Posterior vena cava (tissue), 2 donors: ENCODE measurements around the gene PRND. TPM values are rescaled to one million over a fixed set of nuclear protein-coding genes. Genes with fewer than 3 reads are reported as not detected.

ENCODE experiments used
- DNase-seq: peaks from one replicate; pipeline ENCODE4 v3.0.0-alpha.2; 2020; ENCODE audit warnings: low spot score
- intact Hi-C, 2 donors: fragments of 100-400 bp; cut with DNase I; formaldehyde crosslinking; loops; one replicate each; pipeline versions ENCODE4 v1.14.1 to v1.14.2; 2022 to 2023
- long read RNA-seq, 2 donors: library from polyadenylated mRNA; unstranded; transcript quantifications; one replicate each; pipeline ENCODE4 v2.0.0, GENCODE V29; 2020 to 2021
- total RNA-seq, 2 donors: library from RNA; stranded (reverse); fragmentation: NEBNext Ultra II Directional; extraction: Animal tissue kit (Norgen Biotek cat#: 25700); gene quantifications; one replicate each; pipeline ENCODE4 v1.2.1, GENCODE V29; 2021
- donor health status: DM: yes; HTN: yes; CAD: no.
- donor health status: DM: yes; HTN: yes; CAD: no.

PRND gene
- not detected for total RNA-seq
- long read RNA-seq, donor 1, result 0 reads
- long read RNA-seq, donor 2, result 0 reads

DNA sequence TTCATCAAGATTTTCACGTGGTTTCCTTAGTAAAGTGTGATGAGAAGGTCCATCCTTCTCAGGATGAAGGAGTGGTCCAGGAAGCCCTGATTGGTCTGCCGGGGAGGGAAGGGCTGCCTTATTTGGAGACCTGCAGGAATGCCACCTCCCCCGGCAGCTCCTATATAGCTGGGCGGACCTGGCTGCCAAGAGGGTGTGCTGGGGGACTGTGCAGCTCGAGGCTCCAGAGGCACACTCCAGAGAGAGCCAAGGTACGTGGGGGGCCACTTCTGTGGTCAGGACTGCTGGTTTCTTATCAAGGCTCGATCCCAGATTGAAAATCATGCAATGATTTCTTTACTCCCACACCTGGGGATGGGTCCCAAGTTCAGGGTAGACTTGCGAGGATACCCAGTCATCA lies at the start of gene PRND:
Gene PRND (plus strand): TSS at position 191 of the 400 bp plus-strand sequence. CDS start 2,643 bp downstream, outside the sequence.
- intact Hi-C loops, result loop anchor here (2.0 kb wide), 2 partner anchors 107 to 115 kb away; no protein-coding TSS in a partner anchor

GRCh38 chr20:4672948-4673347 lies 48.8 kb upstream of the PRND start:
- DNase-seq, result no peak
- intact Hi-C loops, result no loop called here

More for the DNA sequence above, at the start of gene PRND:
- DNase-seq, result no peak

- no peak for DNase-seq
- intact Hi-C loops, result no loop called here
Observed at GRCh38 chr20:4673371-4674001, 48.2 kb upstream of the PRND start.

- no peak for DNase-seq
- intact Hi-C loops, result no loop called here
Observed at GRCh38 chr20:4674672-4675071, 47.0 kb upstream of the PRND start.

DNA sequence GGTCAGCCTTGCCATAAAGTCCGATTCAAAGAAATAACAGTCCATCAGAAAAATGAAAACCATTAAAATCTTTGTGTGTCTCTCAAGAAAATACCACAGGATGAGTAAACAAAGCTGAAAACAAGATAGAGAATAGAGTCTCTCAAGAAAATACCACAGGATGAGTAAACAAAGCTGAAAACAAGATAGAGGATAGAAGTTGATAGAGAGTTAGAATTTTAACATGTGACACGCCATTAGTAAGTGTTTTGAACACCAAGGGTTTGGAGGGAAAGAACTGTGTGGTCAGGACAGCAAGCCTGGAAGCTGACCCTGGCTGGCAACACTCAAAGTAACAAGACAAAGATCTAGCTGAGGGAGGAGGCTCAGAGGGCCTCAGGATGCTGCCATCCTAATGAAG lies 43.9 kb upstream of the PRND start:
- no peak for DNase-seq
- intact Hi-C loops, result no loop called here

- no peak for DNase-seq
- intact Hi-C loops, result no loop called here
Observed at GRCh38 chr20:4681401-4681800, 40.3 kb upstream of the PRND start.

GRCh38 chr20:4681991-4682401 lies 39.7 kb upstream of the PRND start:
- DNase-seq, result no peak
- intact Hi-C loops, result no loop called here

DNA sequence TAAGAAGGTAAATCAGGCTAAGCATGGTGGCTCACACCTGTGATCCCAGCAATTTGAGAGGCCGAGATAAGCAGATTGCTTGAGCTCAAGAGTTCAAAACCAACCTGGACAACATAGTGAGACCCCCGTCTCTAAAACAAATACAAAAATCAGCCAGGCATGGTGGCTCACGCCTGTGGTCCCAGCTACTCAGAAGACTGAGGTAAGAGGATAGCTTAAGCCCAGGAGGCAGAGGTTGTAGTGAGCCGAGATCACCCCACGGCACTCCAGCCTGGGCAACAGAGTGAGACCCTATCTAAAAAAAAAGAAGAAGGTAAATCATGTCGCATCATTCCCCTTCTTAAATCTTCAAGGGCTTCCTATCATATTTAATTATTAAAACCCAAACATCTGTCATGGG lies 39.0 kb upstream of the PRND start:
- intact Hi-C loops, result no loop called here

GRCh38 chr20:4683261-4683660 lies 38.4 kb upstream of the PRND start:
- DNase-seq, result no peak
- intact Hi-C loops, result no loop called here

More for the DNA sequence above, 39.0 kb upstream of the PRND start:
- no peak for DNase-seq

DNA sequence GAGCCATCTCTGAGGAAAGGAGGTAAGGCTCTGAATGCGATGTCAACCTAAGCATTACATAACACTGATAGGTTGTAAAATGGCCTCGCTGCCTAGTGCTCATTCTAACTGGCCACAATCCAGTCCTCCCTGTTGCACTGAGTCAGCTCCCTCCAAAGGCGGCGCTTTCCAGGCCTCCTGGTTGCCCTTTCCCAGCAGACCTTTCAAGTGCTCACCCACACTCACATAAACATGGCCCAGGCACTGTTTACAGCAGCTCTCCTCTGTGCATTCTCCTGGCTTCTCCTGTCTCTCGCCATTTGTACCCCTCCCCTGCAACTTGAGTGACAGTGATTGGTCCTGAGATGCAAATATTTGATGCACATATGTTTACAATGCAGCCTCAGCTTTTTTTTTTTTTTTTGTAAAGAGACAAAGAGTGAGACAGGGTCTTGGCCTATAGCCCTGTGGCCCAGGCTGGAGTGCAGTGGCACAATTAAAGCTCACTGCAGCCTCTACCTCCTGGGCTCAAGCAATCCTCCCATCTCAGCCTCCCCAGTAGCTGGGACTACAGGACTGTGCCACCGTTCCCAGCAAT lies 36.8 kb upstream of the PRND start:
- intact Hi-C loops, result no loop called here
- DNase-seq, result no peak

DNA sequence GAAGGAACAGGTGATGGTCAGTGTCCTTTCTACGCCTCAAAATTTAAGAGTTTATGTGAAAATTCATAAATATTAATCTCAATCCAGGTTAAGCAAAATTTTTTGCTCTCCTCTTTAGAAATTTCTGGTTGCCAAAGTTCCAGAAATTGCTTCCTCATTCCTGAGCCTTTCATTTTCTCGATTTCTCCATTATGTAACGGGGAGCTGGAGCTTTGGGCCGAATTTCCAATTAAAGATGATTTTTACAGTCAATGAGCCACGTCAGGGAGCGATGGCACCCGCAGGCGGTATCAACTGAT lies 35.8 kb upstream of the PRND start:
- no peak for DNase-seq
- intact Hi-C loops, result no loop called here

DNA sequence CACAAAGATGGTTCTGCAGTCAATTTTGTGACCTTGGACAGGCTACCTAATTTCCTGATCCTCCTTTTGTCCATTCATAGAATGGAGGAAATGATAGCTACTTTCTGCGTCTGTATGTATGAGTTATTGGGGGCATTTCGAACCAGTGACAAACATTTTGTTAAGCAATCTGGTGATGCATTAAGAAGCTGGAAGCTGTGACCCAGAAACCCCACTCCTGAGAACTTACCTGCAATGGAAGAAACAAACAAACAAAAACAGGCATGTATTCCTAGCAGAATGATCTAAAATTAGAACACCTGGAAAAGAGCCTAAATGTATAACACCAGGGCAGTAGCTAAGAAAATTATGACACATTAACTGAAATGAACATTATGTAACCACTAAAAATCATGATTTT lies 33.4 kb upstream of the PRND start:
- intact Hi-C loops, result no loop called here
- DNase-seq, result no peak

DNA sequence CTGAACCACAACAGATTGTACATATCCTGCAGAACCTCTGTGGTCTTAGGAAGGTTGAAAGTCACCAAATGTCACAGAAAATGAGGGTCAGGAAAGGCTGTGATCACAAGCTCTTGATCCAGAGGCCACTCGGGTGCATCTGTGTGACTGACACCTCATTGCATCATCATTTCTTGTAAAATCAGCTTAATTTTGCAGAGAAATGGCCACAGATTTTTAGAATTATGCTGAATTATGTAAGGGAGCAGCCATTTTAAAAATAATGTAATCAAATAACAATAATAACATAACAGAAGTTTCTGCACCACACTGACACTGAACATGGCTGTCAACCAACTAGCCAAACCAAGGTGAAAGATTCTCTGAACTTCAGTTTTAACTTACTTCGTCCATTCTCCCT lies 32.5 kb upstream of the PRND start:
- DNase-seq, result no peak
- intact Hi-C loops, result no loop called here

GRCh38 chr20:4691753-4692152 lies 30.0 kb upstream of the PRND start:
- no peak for DNase-seq
- intact Hi-C loops, result no loop called here

- no peak for DNase-seq
- intact Hi-C loops, result no loop called here
Observed at GRCh38 chr20:4694076-4694475, 27.6 kb upstream of the PRND start.

DNA sequence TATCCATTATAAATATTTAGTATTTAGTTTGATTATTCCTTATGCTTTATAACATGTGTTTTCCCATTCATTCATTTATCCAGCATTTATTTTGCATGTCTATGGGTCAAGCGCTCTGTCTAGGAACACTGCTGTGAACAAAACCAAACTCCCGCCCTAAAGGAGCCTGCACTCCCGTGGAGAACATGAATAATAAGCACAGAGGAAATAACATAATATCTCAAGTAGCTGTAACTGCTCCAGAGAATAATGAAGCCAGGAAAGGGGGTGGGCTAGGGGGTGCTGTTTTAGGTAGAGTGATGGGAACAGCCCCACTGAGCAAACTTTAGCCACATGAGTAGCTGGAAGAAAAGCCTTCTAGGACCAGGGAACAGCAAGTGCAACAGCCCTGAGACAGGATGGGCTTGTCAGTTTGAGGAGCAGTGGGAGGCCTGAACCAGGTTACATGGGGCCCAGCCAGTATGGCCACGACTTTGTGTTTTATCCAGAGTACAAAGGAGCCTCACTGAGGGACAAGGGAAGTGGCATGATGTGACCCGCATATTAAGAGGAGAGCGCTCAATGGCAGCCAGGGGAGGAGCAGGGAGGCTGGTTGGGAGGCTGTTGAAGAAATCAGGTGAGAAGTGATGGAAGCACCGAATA lies 24.4 kb upstream of the PRND start:
- no peak for DNase-seq
- intact Hi-C loops, result no loop called here

DNA sequence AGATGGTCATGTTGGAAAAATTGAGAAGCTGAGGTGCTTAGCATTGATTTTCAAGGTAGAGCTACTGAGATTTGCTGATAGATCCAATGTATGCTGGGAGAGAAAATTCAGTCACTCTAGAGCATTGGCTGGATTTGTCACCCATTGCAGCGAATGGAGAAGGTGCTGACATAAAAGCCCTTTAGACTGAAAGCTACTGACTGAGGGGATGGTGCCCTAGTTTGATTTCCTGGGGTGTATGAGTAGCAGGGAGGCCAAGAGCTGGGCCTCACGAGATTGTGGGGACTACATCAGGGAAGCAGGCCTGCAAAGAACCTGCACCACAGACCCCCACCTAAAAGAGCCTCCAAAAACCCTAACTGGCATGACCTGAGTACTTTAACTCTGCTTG lies 23.9 kb upstream of the PRND start:
- DNase-seq, result no peak
- intact Hi-C loops, result no loop called here

- no peak for DNase-seq
- intact Hi-C loops, result no loop called here
Observed at GRCh38 chr20:4699216-4699615, 22.5 kb upstream of the PRND start.

GRCh38 chr20:4699957-4700356 lies 21.8 kb upstream of the PRND start:
- intact Hi-C loops, result no loop called here
- no peak for DNase-seq

DNA sequence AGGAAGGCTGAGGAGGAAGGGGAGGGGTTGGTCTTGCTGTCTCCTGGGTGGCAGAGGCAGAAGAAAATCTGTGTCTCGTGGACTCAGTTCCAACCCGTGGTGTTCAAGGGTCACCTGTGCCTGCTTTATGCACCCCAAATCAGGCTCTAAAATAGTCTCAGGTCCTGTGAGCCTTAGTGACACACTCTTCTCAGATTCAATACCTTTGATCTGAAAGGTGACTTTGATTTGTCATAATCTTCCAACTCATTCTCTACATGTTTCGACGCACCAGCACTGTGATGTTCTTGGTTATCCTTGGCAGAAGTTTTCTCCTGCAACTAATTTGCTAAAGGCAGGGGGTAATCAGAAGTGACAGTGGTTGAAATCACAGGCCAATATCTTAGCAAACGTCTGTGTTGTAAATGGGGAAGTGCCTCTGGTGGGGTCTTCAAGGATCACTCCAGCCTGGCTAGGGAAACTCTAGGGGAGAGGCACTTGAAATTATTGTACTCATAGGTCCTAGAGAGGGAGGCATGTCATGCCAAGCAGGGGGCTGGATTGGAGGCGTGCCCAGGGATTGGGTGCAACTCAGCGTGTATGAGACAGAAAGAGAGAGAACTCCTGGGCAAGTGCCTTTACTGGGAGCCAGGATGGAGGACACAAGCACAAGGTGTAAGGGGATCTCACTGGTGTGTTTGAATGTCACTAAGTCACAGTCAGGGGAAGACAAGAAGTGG lies 19.0 kb upstream of the PRND start:
- no peak for DNase-seq

DNA sequence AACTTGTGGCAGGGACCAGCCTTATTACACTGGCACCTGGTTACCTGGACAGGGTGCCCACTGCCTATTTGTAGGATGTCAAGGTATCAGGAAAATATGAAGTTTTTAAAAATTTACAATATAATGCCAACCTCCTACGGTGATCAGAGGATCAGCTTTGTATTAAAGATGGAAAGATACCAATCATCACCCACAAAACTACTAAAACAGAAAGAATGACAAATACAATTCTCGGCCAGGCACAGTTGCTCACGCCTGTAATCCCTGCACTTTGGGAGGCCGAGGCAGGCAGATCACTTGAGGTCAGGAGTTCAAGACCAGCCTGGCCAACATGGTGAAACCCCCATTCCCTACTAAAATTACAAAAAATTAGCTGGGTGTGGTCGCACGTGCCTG lies 18.4 kb upstream of the PRND start:
- intact Hi-C loops, result no loop called here
- DNase-seq, result no peak

More for the DNA sequence above, 19.0 kb upstream of the PRND start:
- intact Hi-C loops, result no loop called here
